Vagina (tissue), 2 donors: ENCODE measurements around the gene DNASE1. TPM values are rescaled to one million over a fixed set of nuclear protein-coding genes. Genes with fewer than 3 reads are reported as not detected.

Source experiments
- DNase-seq, 2 donors: peaks; one replicate each; pipeline ENCODE4 v3.0.0-alpha.2; 2017; ENCODE audit errors: extremely low spot score in 2 of 2
- H3K27ac ChIP-seq: fragments of 200-600 bp; sonication (generic); one replicate; pipeline ENCODE4 v1.5.1; 2019
- H3K27me3 ChIP-seq: fragments of 200-600 bp; sonication (generic); one replicate; pipeline ENCODE4 v1.5.1; 2019
- H3K36me3 ChIP-seq, 2 donors: fragments of 200-600 bp; sonication (generic); one replicate each; pipeline ENCODE4 v1.5.1; 2017 to 2019
- H3K4me1 ChIP-seq: fragments of 200-600 bp; sonication (generic); one replicate; pipeline ENCODE4 v1.5.1; 2019
- H3K4me3 ChIP-seq, 2 donors: fragments of 200-600 bp; sonication (generic); 1 replicate in 1 of 2; 2 replicates in 1 of 2; pipeline ENCODE4 v1.5.1; 2016 to 2019
- H3K9me3 ChIP-seq: fragments of 200-600 bp; sonication (generic); one replicate; pipeline ENCODE4 v1.5.1; 2019
- POLR2A ChIP-seq, 2 donors: fragments of 450-650 bp; IDR thresholded peaks; one replicate each; pipeline ENCODE4 v1.6.1; 2017; ENCODE audit warnings: antibody characterized with exemption in 2 of 2, mild to moderate bottlenecking in 2 of 2, moderate library complexity in 2 of 2
- POLR2AphosphoS5 ChIP-seq, 2 donors: sonication (generic); formaldehyde crosslinking; IDR thresholded peaks; one replicate each; pipeline ENCODE4 v1.9.0; 2017; ENCODE audit warnings: antibody characterized with exemption in 2 of 2, mild to moderate bottlenecking in 2 of 2, low read depth in 1 of 2; ENCODE audit not compliant: insufficient read depth in 1 of 2
- intact Hi-C: fragments of 100-400 bp; cut with DNase I; formaldehyde crosslinking; loops from one replicate; pipeline ENCODE4 v1.15.1; 2023
- total RNA-seq: library from RNA; depleted of rRNA; stranded (reverse); fragments of >200 nt; gene quantifications from one replicate; pipeline ENCODE4 v1.2.3, GENCODE V29; 2016
- TF ChIP-seq, protein P1 (sequence below), 3 experiments: fragments of 450-650 bp in 2 of 3; fragments of 200-600 bp in 1 of 3; sonication (generic) in 1 of 3; IDR thresholded peaks; one replicate each; pipeline ENCODE4 v1.5.1; 2017 to 2019; ENCODE audit warnings: antibody characterized with exemption in 3 of 3, mild to moderate bottlenecking in 2 of 3, moderate library complexity in 2 of 3

The DNASE1 gene
- total RNA-seq, 1 donor from 2014 or later = 50.3 TPM

DNA sequence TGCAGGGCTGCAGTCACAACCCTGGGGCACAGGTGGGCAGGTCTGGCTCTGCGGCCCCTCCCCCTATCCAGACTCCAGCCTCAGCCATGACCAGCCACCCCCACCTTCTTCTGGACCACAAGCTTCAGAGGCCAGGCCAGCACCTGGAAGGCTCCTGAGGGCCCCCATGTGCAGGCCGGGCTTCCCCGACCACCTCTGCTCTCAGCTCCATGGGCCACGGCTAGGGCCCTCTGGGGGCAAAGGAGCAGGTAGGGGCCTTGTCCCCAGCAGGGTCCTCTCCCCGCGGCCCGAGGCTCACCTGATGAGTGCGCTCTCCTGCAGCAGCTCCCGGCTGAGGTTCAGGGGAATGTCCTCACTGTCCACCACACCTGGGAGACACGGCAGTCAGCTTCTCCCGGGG is 16.9 kb downstream of the DNASE1 start:
- TF ChIP-seq, protein P1, sequence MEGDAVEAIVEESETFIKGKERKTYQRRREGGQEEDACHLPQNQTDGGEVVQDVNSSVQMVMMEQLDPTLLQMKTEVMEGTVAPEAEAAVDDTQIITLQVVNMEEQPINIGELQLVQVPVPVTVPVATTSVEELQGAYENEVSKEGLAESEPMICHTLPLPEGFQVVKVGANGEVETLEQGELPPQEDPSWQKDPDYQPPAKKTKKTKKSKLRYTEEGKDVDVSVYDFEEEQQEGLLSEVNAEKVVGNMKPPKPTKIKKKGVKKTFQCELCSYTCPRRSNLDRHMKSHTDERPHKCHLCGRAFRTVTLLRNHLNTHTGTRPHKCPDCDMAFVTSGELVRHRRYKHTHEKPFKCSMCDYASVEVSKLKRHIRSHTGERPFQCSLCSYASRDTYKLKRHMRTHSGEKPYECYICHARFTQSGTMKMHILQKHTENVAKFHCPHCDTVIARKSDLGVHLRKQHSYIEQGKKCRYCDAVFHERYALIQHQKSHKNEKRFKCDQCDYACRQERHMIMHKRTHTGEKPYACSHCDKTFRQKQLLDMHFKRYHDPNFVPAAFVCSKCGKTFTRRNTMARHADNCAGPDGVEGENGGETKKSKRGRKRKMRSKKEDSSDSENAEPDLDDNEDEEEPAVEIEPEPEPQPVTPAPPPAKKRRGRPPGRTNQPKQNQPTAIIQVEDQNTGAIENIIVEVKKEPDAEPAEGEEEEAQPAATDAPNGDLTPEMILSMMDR (IDR thresholded peaks at IDR 0.05) = no peak
- TF ChIP-seq POLR2A (IDR thresholded peaks at IDR 0.05) = no peak
- TF ChIP-seq POLR2AphosphoS5 (IDR thresholded peaks at IDR 0.05; ENCODE audit: insufficient read depth in 1 of 2, low read depth in 1 of 2) = no peak
- no peaks in the 10 kb centered on the region for H3K9me3 ChIP-seq
- intact Hi-C loops = no loop called here

DNA sequence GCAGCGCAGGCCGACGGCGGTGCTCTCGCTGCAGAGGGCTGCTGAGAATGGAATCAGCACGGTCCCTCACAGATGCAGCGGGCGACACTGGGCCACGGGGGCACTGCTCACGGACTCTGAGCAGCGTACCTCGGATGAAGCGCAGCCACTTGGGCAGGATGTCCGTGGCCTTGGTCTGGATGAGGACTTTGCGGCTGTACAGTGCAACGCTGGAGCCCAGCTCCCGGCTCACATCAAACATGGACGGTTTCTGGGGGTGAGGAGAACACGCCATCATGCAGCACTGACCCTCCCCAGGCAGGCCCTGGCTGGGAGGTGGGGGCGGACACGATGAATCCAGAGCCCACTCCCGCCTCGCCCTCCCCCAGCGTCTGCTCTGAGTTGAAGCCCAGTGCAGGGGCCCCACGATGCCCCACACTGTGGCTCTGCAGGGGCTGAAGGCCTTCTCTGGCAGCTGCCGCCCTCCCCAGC is 18.1 kb downstream of the DNASE1 start:
- H3K4me3 ChIP-seq = no peak overlapping the region
- no peaks in the 10 kb centered on the region for H3K9me3 ChIP-seq
- TF ChIP-seq POLR2A (IDR thresholded peaks at IDR 0.05) (no peak), POLR2AphosphoS5 (IDR thresholded peaks at IDR 0.05; ENCODE audit: insufficient read depth in 1 of 2, low read depth in 1 of 2) (no peak)
- TF ChIP-seq, protein P1 (IDR thresholded peaks at IDR 0.05) = no peak
- intact Hi-C loops = no loop called here
- H3K36me3 ChIP-seq = peaks cover 0 to 35% of the 10 kb centered on the region in 2 donors
- DNase-seq = no peak
- H3K4me1 ChIP-seq = no peaks in the 10 kb centered on the region
- no peaks in the 10 kb centered on the region for H3K27me3 ChIP-seq
- H3K27ac ChIP-seq = no peak overlapping the region

More for the DNA sequence above, 16.9 kb downstream of the DNASE1 start:
- no peaks in the 10 kb centered on the region for H3K4me1 ChIP-seq
- no peaks in the 10 kb centered on the region for H3K27me3 ChIP-seq
- no peak for DNase-seq
- H3K36me3 ChIP-seq = peaks cover 0 to 32% of the 10 kb centered on the region in 2 donors
- H3K4me3 ChIP-seq = no peak overlapping the region
- no peak overlapping the region for H3K27ac ChIP-seq

DNA sequence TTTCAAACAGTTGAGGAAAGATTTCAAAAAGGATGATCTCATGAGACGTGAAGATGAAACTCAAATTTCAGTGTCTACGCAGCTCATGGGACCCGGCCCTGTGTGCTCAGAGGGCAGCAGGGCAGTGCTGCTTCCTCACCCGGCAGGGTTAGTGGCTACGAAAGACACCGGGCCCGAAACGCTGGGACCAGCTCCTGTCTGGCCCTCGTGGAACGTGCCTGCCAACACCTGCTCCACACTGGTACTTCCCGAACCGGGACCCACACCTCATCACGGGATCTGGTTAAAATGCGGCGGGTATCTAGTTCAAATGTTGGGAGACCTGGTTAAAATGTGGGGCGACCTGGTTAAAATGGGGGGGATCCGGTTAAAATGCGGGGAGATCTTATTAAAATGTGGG is 18.7 kb downstream of the DNASE1 start:
- TF ChIP-seq, protein P1 (IDR thresholded peaks at IDR 0.05) = no peak
- TF ChIP-seq POLR2AphosphoS5 (IDR thresholded peaks at IDR 0.05; ENCODE audit: insufficient read depth in 1 of 2, low read depth in 1 of 2) (no peak), POLR2A (IDR thresholded peaks at IDR 0.05) (no peak)
- Histone ChIP-seq H3K9me3 (no peaks in the 10 kb centered on the region), H3K4me1 (no peaks in the 10 kb centered on the region), H3K36me3 (peaks cover 0 to 41% of the 10 kb centered on the region in 2 donors), H3K4me3 (no peak overlapping the region), H3K27ac (no peak overlapping the region), H3K27me3 (no peaks in the 10 kb centered on the region)
- no peak for DNase-seq
- intact Hi-C loops = no loop called here

DNA sequence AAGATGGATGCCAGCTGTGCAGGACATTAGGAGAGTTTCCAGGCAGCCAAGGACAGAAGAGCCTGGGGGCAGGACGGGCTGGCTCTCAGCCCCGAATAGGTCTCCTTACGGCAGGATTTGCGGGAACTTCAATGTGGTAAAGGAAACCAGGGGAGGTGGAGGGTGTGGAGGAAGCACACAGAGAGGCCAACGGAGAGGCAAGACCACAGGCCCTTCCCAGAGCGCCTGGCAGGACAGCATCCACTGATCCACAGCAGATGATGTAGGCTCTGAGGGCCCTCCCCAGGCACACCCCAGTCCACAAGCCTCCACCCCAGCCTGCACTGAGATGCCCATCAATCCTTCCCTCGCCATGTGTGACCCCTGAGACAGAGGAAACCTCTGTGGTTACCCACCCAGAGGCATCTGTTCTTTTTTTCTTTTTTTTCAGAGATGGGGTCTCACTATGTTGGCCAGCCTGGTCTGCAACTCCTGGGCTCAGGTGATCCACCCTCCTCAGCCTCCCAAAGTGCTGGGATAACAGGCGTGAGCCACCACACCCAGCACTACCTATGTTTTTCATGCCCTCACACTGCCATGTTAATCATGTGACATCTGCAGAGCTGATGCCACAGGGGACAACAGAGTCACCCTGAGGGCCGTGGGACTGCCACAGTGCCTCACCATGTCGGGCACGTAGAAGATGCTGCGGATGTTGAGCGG is 19.3 kb downstream of the DNASE1 start:
- Histone ChIP-seq H3K4me1 (no peaks in the 10 kb centered on the region), H3K27ac (no peak overlapping the region), H3K4me3 (no peak overlapping the region), H3K36me3 (peaks cover 0 to 39% of the 10 kb centered on the region in 2 donors), H3K27me3 (no peaks in the 10 kb centered on the region), H3K9me3 (no peaks in the 10 kb centered on the region)
- no peak for TF ChIP-seq POLR2AphosphoS5 (IDR thresholded peaks at IDR 0.05; ENCODE audit: insufficient read depth in 1 of 2, low read depth in 1 of 2)
- TF ChIP-seq, protein P1 (IDR thresholded peaks at IDR 0.05) = no peak
- TF ChIP-seq POLR2A (IDR thresholded peaks at IDR 0.05) = no peak
- no peak for DNase-seq
- intact Hi-C loops = no loop called here
